ENCODE data around the gene TLE5. TPM values are rescaled to one million over a fixed set of nuclear protein-coding genes. Genes with fewer than 3 reads are reported as not detected.
A peak's percentile ranks its signal among the peaks of the same experiment; 100 is the strongest.

The TLE5 gene
- total and polyA plus RNA-seq, 10 of the 15 experiments (the other 5 are each of a cell fraction or from before 2014, with no cell fraction given) = 2.5 to 373 (median 154) TPM

GRCh38 chr19:3035542-3036118 lies 26.7 kb downstream of the TLE5 start:
- ChIA-PET POLR2A (interaction anchor here (0.6 to 2.6 kb wide), 15 partner anchors 10 to 727 kb away, joined by 3 to 13 read pairs (median 5); partner anchors contain the start of genes GNA15, MRPL54, SGTA and TLE6), RAD21 (ENCODE audit: unreplicated experiment) (interaction anchor here (0.6 to 2.5 kb wide), 16 partner anchors 17 to 727 kb away, joined by 3 to 15 read pairs (median 4); partner anchors contain the start of genes LMNB2, MRPL54, TLE5 and TLE6), SMC1A (ENCODE audit: uncharacterized antibody, unreplicated experiment) (interaction anchor here (0.7 to 2.3 kb wide), 9 partner anchors 25 to 450 kb away, joined by 3 to 12 read pairs (median 4); partner anchors contain the start of genes SGTA and TLE6), CTCF (interaction anchor here (0.5 to 3.4 kb wide), 17 partner anchors 14 to 1756 kb away, joined by 3 to 18 read pairs (median 4); partner anchors contain the start of gene FEM1A)
- peak; percentile 99 for FAIRE-seq
- H3K4me2 ChIP-seq (ENCODE audit: control insufficient read depth, insufficient read depth) = peak overlapping the region; percentile 97
- peak; percentile 98 for DNase-seq (ENCODE audit: low read depth, low spot score)
- H3K27ac ChIP-seq (ENCODE audit: control insufficient read depth, insufficient read depth) = peak overlapping the region; percentile 71
- H3K79me2 ChIP-seq (ENCODE audit: control insufficient read depth, insufficient read depth, low read length) = no peaks in the 10 kb centered on the region
- peak overlapping the region; percentile 94 for H3K9ac ChIP-seq (ENCODE audit: control insufficient read depth, insufficient read depth, low read length)
- intact Hi-C loops (cut with micrococcal nuclease; ENCODE audit: unreplicated experiment) (no loop called here), in situ Hi-C loops (cut with MboI) (no loop called here)
- no peaks in the 10 kb centered on the region for H3K36me3 ChIP-seq (ENCODE audit: control insufficient read depth in 2 of 2, insufficient read depth in 2 of 2, low read length in 1 of 2)
- under 1% methylated on average over 28 of the region's 29 CpGs for WGBS (ENCODE audit: insufficient coverage, insufficient replicate concordance, low lambda C conversion rate, missing lambda C conversion rate)
- BruUV-seq (replicated peaks) = no TSS peak
- H2AFZ ChIP-seq (ENCODE audit: control insufficient read depth, low read depth, low read length) = peak overlapping the region; percentile 89
- peak overlapping the region; percentile 90 for H3K4me3 ChIP-seq
- H3K27me3 ChIP-seq (replicated peaks in 1 of 2; ENCODE audit: control insufficient read depth in 2 of 2, insufficient read depth in 2 of 2, low read length in 1 of 2) = no peaks in the 10 kb centered on the region; a peak in 1 of 4 replicates
- peaks cover 16% of the 10 kb centered on the region for H3K4me1 ChIP-seq (ENCODE audit: control insufficient read depth, insufficient read depth, low read length)
- no peaks in the 10 kb centered on the region for H4K20me1 ChIP-seq (ENCODE audit: control insufficient read depth, insufficient read depth)
- no peaks in the 10 kb centered on the region for H3K9me3 ChIP-seq (replicated peaks; ENCODE audit: control insufficient read depth, insufficient read depth, low read length)
- ATAC-seq = peak; percentile 95
- TF ChIP-seq NR2C1 (IDR thresholded peaks at IDR 0.05) (no peak), ZNF274 (IDR thresholded peaks at IDR 0.05; ENCODE audit: insufficient read depth, insufficient read length) (no peak), SREBF1 (IDR thresholded peaks at IDR 0.05; ENCODE audit: low read length) (no peak), CBX3 (IDR thresholded peaks at IDR 0.05; ENCODE audit: borderline replicate concordance, low read depth) (no peak), YY1 (IDR thresholded peaks at IDR 0.05; ENCODE audit: low read depth, low read length) (no peak; the same call in 1 of the 2 replicates), PKNOX1 (IDR thresholded peaks at IDR 0.05) (no peak), GATAD2B (conservative IDR thresholded peaks at IDR 0.05; ENCODE audit: low read depth) (peak; percentile 11; the same call in 1 of the 2 replicates), KDM1A (IDR thresholded peaks at IDR 0.05; ENCODE audit: borderline replicate concordance) (no peak), HSF1 (IDR thresholded peaks at IDR 0.05; ENCODE audit: low read depth, low read length) (no peak), JUND (IDR thresholded peaks at IDR 0.05; ENCODE audit: low read depth, low read length) (no peak), ESRRA (IDR thresholded peaks at IDR 0.05; ENCODE audit: low read length) (no peak), ZNF217 (IDR thresholded peaks at IDR 0.05) (peak; percentile 96; the same call in 1 of the 2 replicates), MEF2A (IDR thresholded peaks at IDR 0.05; ENCODE audit: insufficient read depth, low read depth, low read length) (no peak), POLR2AphosphoS5 (IDR thresholded peaks at IDR 0.05; ENCODE audit: low read length) (peak; percentile 71; the same call in 1 of the 2 replicates), RELA (IDR thresholded peaks at IDR 0.05; ENCODE audit: borderline replicate concordance, partially characterized antibody) (no peak), E2F4 (IDR thresholded peaks at IDR 0.05; ENCODE audit: low read depth, low read length) (no peak), RCOR1 (conservative IDR thresholded peaks at IDR 0.05; ENCODE audit: low read depth, low read length) (no peak; the same call in 1 of the 2 replicates)

Data from GM12878 (cell line).